Measurements from ENCODE around the gene F12. TPM values are rescaled to one million over a fixed set of nuclear protein-coding genes. Genes with fewer than 3 reads are reported as not detected.

F12 gene
- total and polyA plus RNA-seq, 2 of the 8 experiments (the other 6 are each of a cell fraction or from before 2014, with no cell fraction given), result 6.5 to 7.8 TPM

DNA sequence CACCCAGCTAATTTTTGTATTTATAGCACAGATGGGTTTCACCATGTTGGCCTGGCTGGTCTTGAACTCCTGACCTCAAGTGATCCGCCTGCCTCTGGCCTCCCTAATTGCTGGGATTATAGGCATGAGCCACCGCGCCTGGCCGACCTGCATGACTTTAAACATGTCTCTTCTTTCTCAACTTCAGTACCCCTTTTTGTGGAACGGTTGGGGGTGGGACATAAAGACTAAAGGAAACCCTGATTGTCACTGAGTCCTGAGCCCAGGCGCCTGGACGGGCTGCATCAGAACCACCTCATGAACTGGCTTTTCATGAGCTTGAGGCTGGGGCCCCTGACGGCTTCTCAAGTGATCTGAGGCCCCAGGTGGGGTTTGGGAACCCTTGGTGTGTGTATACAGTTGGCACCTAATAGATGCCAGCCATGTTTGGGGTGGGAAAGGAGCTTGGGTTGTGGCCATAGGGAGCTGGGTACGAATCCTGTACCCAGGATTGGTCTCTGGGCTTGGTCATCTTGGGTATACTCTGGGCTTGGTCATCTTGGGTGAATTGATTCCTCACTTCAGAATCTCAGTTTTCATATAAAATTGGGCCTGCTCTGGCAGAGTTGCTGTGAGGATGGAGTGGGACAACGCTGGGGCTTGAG lies 19.3 kb upstream of the F12 start:
- Histone ChIP-seq H3K23me2 (ENCODE audit: low read depth, low read length) (peaks cover 10% of the 10 kb centered on the region), H4K20me1 (replicated peaks in 1 of 2; ENCODE audit: control insufficient read depth in 1 of 2, insufficient read depth in 2 of 2, low read length in 2 of 2) (peaks cover 15 to 23% of the 10 kb centered on the region in 2 experiments), H2BK15ac (ENCODE audit: low read length) (no peak overlapping the region), H2AK5ac (ENCODE audit: low read depth, low read length) (no peak overlapping the region), H3K4me3 (ENCODE audit: extremely low read depth in 1 of 4, insufficient read depth in 2 of 4, low read depth in 3 of 4, low read length in 4 of 4) (no peak overlapping the region), H2BK12ac (ENCODE audit: low read depth, low read length) (no peak overlapping the region), H2BK120ac (replicated peaks; ENCODE audit: low read depth, low read length) (no peak overlapping the region), H4K91ac (replicated peaks; ENCODE audit: insufficient read length, low read length) (no peak overlapping the region), H4K5ac (ENCODE audit: insufficient read length, low read depth, low read length) (no peak overlapping the region), H3K36me3 (ENCODE audit: control insufficient read depth in 2 of 4, insufficient read depth in 4 of 4, low read length in 3 of 4) (peaks cover 4 to 22% (median 17%) of the 10 kb centered on the region in 4 experiments; a peak in 5 of 8 replicates), H3K4me2 (ENCODE audit: insufficient read depth in 1 of 2, low read depth in 2 of 2, low read length in 2 of 2) (no peak overlapping the region; a peak in 1 of 4 replicates), H4K8ac (ENCODE audit: extremely low read depth, insufficient read depth, low read length) (no peak overlapping the region), H2BK5ac (ENCODE audit: low read depth, low read length) (no peak overlapping the region), H3K79me2 (ENCODE audit: control insufficient read depth in 1 of 2, insufficient read depth in 2 of 2, low read length in 2 of 2) (peaks cover 0 to 26% of the 10 kb centered on the region in 2 experiments; a peak in 2 of 4 replicates), H3K9ac (replicated peaks in 1 of 4; ENCODE audit: extremely low read depth in 1 of 4, low read depth in 3 of 4, low read length in 3 of 4) (no peak overlapping the region; a peak in 1 of 7 replicates), H3K4me1 (replicated peaks in 1 of 4; ENCODE audit: control insufficient read depth in 3 of 4, insufficient read depth in 4 of 4, low read length in 3 of 4) (peaks cover 4 to 14% (median 9%) of the 10 kb centered on the region in 4 experiments; a peak in 6 of 7 replicates), H3K27ac (ENCODE audit: low read depth, low read length) (no peak overlapping the region), H3K56ac (replicated peaks; ENCODE audit: insufficient read length, low read depth, low read length) (no peak overlapping the region), H3K79me1 (ENCODE audit: low read depth, low read length) (peaks cover 16% of the 10 kb centered on the region), H3K4ac (replicated peaks; ENCODE audit: insufficient read length, low read depth, low read length) (no peak overlapping the region), H3K14ac (ENCODE audit: insufficient read length) (no peak overlapping the region), H3K27me3 (replicated peaks in 1 of 4; ENCODE audit: control insufficient read depth in 3 of 4, extremely low read depth in 1 of 4, insufficient read depth in 3 of 4, low read length in 3 of 4) (no peaks in the 10 kb centered on the region), H2AFZ (ENCODE audit: low read length) (no peak overlapping the region), H3K23ac (ENCODE audit: insufficient read length) (no peak overlapping the region), H3K18ac (ENCODE audit: extremely low read depth, low read length) (no peak overlapping the region), H3K9me3 (ENCODE audit: insufficient read depth in 2 of 2, low read depth in 1 of 2, low read length in 1 of 2) (no peaks in the 10 kb centered on the region), H2BK20ac (ENCODE audit: low read length) (no peak overlapping the region)
- no peak for DNase-seq (ENCODE audit: low read depth in 1 of 2, low spot score in 2 of 2)
- TF ChIP-seq TCF12 (IDR thresholded peaks at IDR 0.05; ENCODE audit: low read depth, low read length), result no peak
- TF ChIP-seq JUND (IDR thresholded peaks at IDR 0.05; ENCODE audit: low read length), result no peak
- no peak for TF ChIP-seq TBP (IDR thresholded peaks at IDR 0.05; ENCODE audit: low read depth, low read length)
- TF ChIP-seq NANOG (IDR thresholded peaks at IDR 0.05; ENCODE audit: insufficient read depth, low read depth, low read length, poor library complexity, severe bottlenecking), result no peak
- TF ChIP-seq HDAC6 (IDR thresholded peaks at IDR 0.05; ENCODE audit: low read depth, low read length), result no peak
- WGBS, 2 experiments (ENCODE audit: extremely low coverage in 1 of 2, insufficient coverage in 1 of 2, insufficient read length in 1 of 2, insufficient replicate concordance in 2 of 2, low coverage in 1 of 2, low lambda C conversion rate in 2 of 2, missing lambda C conversion rate in 1 of 2), result 91% methylated on average over 10 of the region's 10 CpGs; no CpG with 5 or more reads in 1 of the 2 experiments
- FAIRE-seq, result no peak
- ChIA-PET POLR2A (ENCODE audit: partially characterized antibody) (interaction anchor here (0.7 to 24.2 kb wide), 8 partner anchors 15 to 49 kb away, joined by 3 to 460 read pairs (median 6); partner anchors contain the start of gene PRR7), CTCF (ENCODE audit: partially characterized antibody) (interaction anchor here (1.0 to 5.9 kb wide), 10 partner anchors 14 to 110 kb away, joined by 3 to 34 read pairs (median 6); partner anchors contain the start of gene F12)
